Smooth muscle cell (in vitro differentiated cells): ENCODE data around the gene PRRT1B. TPM values are rescaled to one million over a fixed set of nuclear protein-coding genes. Genes with fewer than 3 reads are reported as not detected.

Experiments
- DNase-seq: peaks from one replicate; lab custom pipeline; 2025; ENCODE audit not compliant: unreplicated experiment; lab: John Stamatoyannopoulos, UW
- H2AFZ ChIP-seq: fragments of 200-600 bp; sonication (generic); 2 replicates; pipeline ENCODE4 v1.6.0; 2016; ENCODE audit warnings: antibody characterized with exemption, low read depth, mild to moderate bottlenecking
- H3F3A ChIP-seq: fragments of 200-600 bp; sonication (generic); 2 replicates; pipeline ENCODE4 v1.6.0; 2017; ENCODE audit warnings: antibody characterized with exemption, low read depth
- H3K27ac ChIP-seq: fragments of 200-600 bp; sonication (generic); 2 replicates; pipeline ENCODE4 v1.5.1; 2016; ENCODE audit warnings: low read depth, mild to moderate bottlenecking
- H3K27me3 ChIP-seq: fragments of 200-600 bp; sonication (generic); 2 replicates; pipeline ENCODE4 v1.6.1; 2016; ENCODE audit warnings: low read depth, mild to moderate bottlenecking
- H3K36me3 ChIP-seq: fragments of 200-600 bp; sonication (generic); 2 replicates; pipeline ENCODE4 v1.5.1; 2016; ENCODE audit warnings: low read depth
- H3K4me1 ChIP-seq: fragments of 200-600 bp; sonication (generic); 2 replicates; pipeline ENCODE4 v1.5.1; 2016; ENCODE audit warnings: low read depth
- H3K4me2 ChIP-seq: fragments of 200-600 bp; sonication (generic); 2 replicates; pipeline ENCODE4 v1.6.0; 2016; ENCODE audit warnings: mild to moderate bottlenecking
- H3K4me3 ChIP-seq: fragments of 200-600 bp; sonication (generic); 2 replicates; pipeline ENCODE4 v1.5.1; 2016; ENCODE audit warnings: mild to moderate bottlenecking
- H3K79me2 ChIP-seq: fragments of 200-600 bp; sonication (generic); 2 replicates; pipeline ENCODE4 v1.6.0; 2016; ENCODE audit warnings: low read depth, mild to moderate bottlenecking
- H3K9ac ChIP-seq: fragments of 200-600 bp; sonication (generic); 2 replicates; pipeline ENCODE4 v1.6.0; 2016; ENCODE audit warnings: low read depth
- H3K9me3 ChIP-seq: fragments of 200-600 bp; sonication (generic); replicated peaks from 2 replicates; pipeline ENCODE4 v1.5.1; 2016; ENCODE audit warnings: low read depth
- H4K20me1 ChIP-seq: fragments of 200-600 bp; sonication (generic); 2 replicates; pipeline ENCODE4 v1.6.0; 2016; ENCODE audit warnings: low read depth
- WGBS: methylation state at CpG from one replicate; pipeline ENCODE4 v1.1.7; 2016; ENCODE audit warnings: low lambda C conversion rate; 5-methylcytosine and 5-hydroxymethylcytosine counted together
- polyA plus RNA-seq: library from polyadenylated mRNA; unstranded; fragments of >200 nt; fragmentation: Nextera tagmentation; extraction: Ambion mirVana; gene quantifications from 2 replicates; pipeline ENCODE4 v1.2.1, GENCODE V29; 2016
- total RNA-seq: library from RNA; depleted of rRNA; stranded (reverse); fragments of >200 nt; gene quantifications from 2 replicates; pipeline ENCODE4 v1.2.3, GENCODE V29; 2014
- TF ChIP-seq, protein P1 (sequence below): fragments of 200-600 bp; sonication (generic); IDR thresholded peaks from 2 replicates; pipeline ENCODE4 v1.5.1; 2017; ENCODE audit warnings: borderline replicate concordance, mild to moderate bottlenecking, antibody characterized with exemption; ENCODE audit not compliant: insufficient read depth, poor library complexity, severe bottlenecking

Gene PRRT1B
- total and polyA plus RNA-seq, 2 experiments from 2014 or later, result not detected

DNA sequence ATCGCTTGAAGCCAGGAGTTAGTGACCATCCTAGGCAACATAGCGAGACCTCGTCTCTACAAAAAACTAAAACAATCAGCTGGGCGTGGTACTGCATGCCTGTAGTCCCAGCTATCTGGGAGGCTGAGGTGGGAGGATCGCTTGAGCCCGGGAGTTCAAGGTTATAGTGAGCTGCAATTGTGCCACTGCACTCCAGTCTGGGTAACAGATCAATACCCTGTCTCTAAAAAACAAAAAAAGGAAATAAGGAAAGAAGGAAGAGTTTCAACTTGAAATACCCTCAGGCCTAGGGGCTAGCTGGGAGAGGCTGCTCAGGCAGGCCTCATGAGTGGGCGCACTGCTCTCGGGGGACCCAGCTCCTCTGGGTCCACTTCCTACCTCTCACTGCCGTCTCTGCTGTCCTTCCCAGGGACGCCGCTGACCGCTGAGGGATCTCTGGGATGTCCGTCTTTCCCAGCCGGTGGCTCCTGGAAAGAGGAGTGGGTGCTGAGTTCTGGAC is 56.4 kb downstream of the PRRT1B start:
- no peak overlapping the region for H3K9ac ChIP-seq
- no peak overlapping the region for H2AFZ ChIP-seq
- H3K27ac ChIP-seq, result no peak overlapping the region
- H3K9me3 ChIP-seq, result no peaks in the 10 kb centered on the region
- 98% methylated on average over 14 of the region's 14 CpGs for WGBS
- TF ChIP-seq, protein P1, sequence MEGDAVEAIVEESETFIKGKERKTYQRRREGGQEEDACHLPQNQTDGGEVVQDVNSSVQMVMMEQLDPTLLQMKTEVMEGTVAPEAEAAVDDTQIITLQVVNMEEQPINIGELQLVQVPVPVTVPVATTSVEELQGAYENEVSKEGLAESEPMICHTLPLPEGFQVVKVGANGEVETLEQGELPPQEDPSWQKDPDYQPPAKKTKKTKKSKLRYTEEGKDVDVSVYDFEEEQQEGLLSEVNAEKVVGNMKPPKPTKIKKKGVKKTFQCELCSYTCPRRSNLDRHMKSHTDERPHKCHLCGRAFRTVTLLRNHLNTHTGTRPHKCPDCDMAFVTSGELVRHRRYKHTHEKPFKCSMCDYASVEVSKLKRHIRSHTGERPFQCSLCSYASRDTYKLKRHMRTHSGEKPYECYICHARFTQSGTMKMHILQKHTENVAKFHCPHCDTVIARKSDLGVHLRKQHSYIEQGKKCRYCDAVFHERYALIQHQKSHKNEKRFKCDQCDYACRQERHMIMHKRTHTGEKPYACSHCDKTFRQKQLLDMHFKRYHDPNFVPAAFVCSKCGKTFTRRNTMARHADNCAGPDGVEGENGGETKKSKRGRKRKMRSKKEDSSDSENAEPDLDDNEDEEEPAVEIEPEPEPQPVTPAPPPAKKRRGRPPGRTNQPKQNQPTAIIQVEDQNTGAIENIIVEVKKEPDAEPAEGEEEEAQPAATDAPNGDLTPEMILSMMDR, result no peak
- H4K20me1 ChIP-seq, result no peaks in the 10 kb centered on the region
- no peaks in the 10 kb centered on the region for H3F3A ChIP-seq
- H3K79me2 ChIP-seq, result no peaks in the 10 kb centered on the region
- no peaks in the 10 kb centered on the region for H3K4me1 ChIP-seq
- H3K27me3 ChIP-seq, result no peaks in the 10 kb centered on the region
- H3K4me2 ChIP-seq, result no peak overlapping the region
- no peaks in the 10 kb centered on the region for H3K36me3 ChIP-seq
- DNase-seq, result no peak
- no peak overlapping the region for H3K4me3 ChIP-seq

GRCh38 chr9:131603199-131603598 is 57.9 kb downstream of the PRRT1B start:
- Histone ChIP-seq H3K36me3 (no peaks in the 10 kb centered on the region), H3K4me1 (peaks cover 3% of the 10 kb centered on the region), H2AFZ (no peak overlapping the region), H3K27ac (no peak overlapping the region), H3K9me3 (no peaks in the 10 kb centered on the region), H3K79me2 (no peaks in the 10 kb centered on the region), H3K9ac (no peak overlapping the region), H3K4me3 (no peak overlapping the region), H3F3A (no peaks in the 10 kb centered on the region), H4K20me1 (peaks cover 3% of the 10 kb centered on the region), H3K27me3 (no peaks in the 10 kb centered on the region), H3K4me2 (no peak overlapping the region)
- TF ChIP-seq, protein P1, result no peak
- WGBS, result 98% methylated on average over 9 of the region's 9 CpGs
- DNase-seq, result no peak

GRCh38 chr9:131603711-131604439 is 58.6 kb downstream of the PRRT1B start:
- no peak overlapping the region for H3K4me3 ChIP-seq
- H3K4me1 ChIP-seq, result peaks cover 9% of the 10 kb centered on the region
- H2AFZ ChIP-seq, result no peak overlapping the region
- H3K4me2 ChIP-seq, result no peak overlapping the region
- no peak overlapping the region for H3K27ac ChIP-seq
- TF ChIP-seq, protein P1, result no peak
- 97% methylated on average over 16 of the region's 16 CpGs for WGBS
- DNase-seq, result no peak
- H3K36me3 ChIP-seq, result no peaks in the 10 kb centered on the region
- no peaks in the 10 kb centered on the region for H3K9me3 ChIP-seq
- peaks cover 9% of the 10 kb centered on the region for H4K20me1 ChIP-seq
- no peaks in the 10 kb centered on the region for H3K27me3 ChIP-seq
- H3K9ac ChIP-seq, result no peak overlapping the region
- no peaks in the 10 kb centered on the region for H3K79me2 ChIP-seq
- peaks cover 5% of the 10 kb centered on the region for H3F3A ChIP-seq
